ENCODE measurements around the gene MAB21L3. TPM values are rescaled to one million over a fixed set of nuclear protein-coding genes. Genes with fewer than 3 reads are reported as not detected.

The MAB21L3 gene
- total and polyA plus RNA-seq, 2 experiments from 2014 or later, result not detected

DNA sequence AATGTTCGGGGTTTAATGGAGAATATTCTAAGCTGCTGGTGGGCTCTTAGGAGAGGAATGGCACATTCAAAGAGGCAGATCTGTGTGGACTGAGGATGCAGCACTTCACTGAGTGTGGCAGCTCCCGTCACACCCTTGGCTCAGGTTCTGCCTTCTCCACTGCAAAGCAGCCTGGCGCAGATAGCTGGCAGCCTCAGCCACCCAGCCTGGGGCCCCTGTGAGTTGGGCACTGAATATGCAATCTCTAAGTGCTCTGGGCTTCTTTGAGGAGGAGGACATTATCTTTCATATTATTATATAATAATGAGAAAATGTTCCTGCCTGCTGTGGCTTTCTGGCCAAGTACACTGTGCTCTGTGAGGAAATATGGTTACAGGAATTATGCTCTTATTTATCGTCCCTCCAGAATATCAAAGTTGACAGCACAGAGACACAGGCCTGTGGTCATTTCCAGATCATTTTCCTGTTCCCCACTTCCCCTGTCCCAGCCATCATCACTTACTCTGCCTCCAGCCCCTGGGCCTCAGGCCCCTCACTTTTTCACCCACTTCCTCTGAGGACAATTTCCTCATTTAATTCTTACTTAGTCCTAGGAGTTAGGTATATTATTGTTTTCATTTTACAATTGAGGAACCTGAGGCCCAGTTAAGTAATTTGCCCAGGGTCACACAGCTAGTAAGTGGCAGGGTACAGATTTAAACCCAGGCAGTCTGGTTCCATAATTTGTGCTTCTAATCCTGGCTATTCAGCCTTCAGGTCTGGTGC is 53.6 kb downstream of the MAB21L3 start:
- Mint-ChIP-seq H3K4me3 (no peak overlapping the region), H3K36me3 (ENCODE audit: low read depth) (no peaks in the 10 kb centered on the region), H3K27ac (no peak overlapping the region), H3K9me3 (no peaks in the 10 kb centered on the region), H3K27me3 (ENCODE audit: insufficient read depth, low read depth, poor library complexity) (peaks cover 14% of the 10 kb centered on the region), H3K4me1 (peaks cover 17% of the 10 kb centered on the region)
- Histone ChIP-seq H3K4me2 (no peak overlapping the region), H4K20me1 (replicated peaks; ENCODE audit: insufficient read depth) (no peaks in the 10 kb centered on the region), H2AFZ (no peak overlapping the region), H3K36me3 (ENCODE audit: insufficient read depth) (no peaks in the 10 kb centered on the region), H3K27ac (ENCODE audit: low read depth) (no peak overlapping the region), H3K79me2 (replicated peaks; ENCODE audit: insufficient read depth) (no peaks in the 10 kb centered on the region), H3K27me3 (ENCODE audit: insufficient read depth) (peaks cover 26% of the 10 kb centered on the region), H3K4me1 (ENCODE audit: insufficient read depth) (peaks cover 12% of the 10 kb centered on the region), H3K9me2 (ENCODE audit: insufficient read depth) (no peaks in the 10 kb centered on the region), H3F3A (replicated peaks; ENCODE audit: low read depth) (no peaks in the 10 kb centered on the region), H3K4me3 (no peak overlapping the region)
- DNase-seq (ENCODE audit: low spot score), result no peak
- no peak for TF ChIP-seq STAT1 (IDR thresholded peaks at IDR 0.05; ENCODE audit: unreplicated experiment)
- no peak for TF ChIP-seq ZNF331 (CRISPR knock-in tag; IDR thresholded peaks at IDR 0.05; ENCODE audit: low read depth)
- no peak for TF ChIP-seq POLR2AphosphoS5 (IDR thresholded peaks at IDR 0.05; ENCODE audit: low read depth)
- TF ChIP-seq EZH2 (IDR thresholded peaks at IDR 0.05; ENCODE audit: low read depth, unreplicated experiment), result no peak
- no peak for TF ChIP-seq ZNF114 (CRISPR knock-in tag; IDR thresholded peaks at IDR 0.05)
- TF ChIP-seq, protein P1, sequence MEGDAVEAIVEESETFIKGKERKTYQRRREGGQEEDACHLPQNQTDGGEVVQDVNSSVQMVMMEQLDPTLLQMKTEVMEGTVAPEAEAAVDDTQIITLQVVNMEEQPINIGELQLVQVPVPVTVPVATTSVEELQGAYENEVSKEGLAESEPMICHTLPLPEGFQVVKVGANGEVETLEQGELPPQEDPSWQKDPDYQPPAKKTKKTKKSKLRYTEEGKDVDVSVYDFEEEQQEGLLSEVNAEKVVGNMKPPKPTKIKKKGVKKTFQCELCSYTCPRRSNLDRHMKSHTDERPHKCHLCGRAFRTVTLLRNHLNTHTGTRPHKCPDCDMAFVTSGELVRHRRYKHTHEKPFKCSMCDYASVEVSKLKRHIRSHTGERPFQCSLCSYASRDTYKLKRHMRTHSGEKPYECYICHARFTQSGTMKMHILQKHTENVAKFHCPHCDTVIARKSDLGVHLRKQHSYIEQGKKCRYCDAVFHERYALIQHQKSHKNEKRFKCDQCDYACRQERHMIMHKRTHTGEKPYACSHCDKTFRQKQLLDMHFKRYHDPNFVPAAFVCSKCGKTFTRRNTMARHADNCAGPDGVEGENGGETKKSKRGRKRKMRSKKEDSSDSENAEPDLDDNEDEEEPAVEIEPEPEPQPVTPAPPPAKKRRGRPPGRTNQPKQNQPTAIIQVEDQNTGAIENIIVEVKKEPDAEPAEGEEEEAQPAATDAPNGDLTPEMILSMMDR (conservative IDR thresholded peaks at IDR 0.05; ENCODE audit: low read depth in 2 of 2), result no peak
- ATAC-seq, result no peak

DNA sequence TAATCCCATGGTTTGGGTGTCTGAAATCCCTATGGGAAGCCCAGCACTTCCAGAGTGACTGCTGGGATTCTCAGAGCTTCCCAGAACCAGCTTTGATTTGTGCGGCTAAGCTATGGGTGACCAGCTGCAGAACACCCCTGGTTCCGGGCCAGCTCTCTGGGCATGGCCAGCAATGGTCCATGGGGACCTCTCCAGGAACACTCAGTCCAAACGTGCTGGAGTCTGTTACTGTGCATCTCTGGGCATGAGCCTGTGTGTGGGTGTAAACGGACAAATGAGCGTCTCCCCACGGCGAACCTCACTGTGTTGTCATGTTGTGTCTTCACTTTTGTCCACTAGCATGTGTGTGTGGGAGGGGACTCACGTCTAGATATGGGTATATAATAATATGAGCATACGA is 54.4 kb downstream of the MAB21L3 start:
- Histone ChIP-seq H3K4me2 (no peak overlapping the region), H4K20me1 (replicated peaks; ENCODE audit: insufficient read depth) (no peaks in the 10 kb centered on the region), H3K4me3 (no peak overlapping the region), H3K9me2 (ENCODE audit: insufficient read depth) (no peaks in the 10 kb centered on the region; the same call in 1 of the 2 replicates), H3K79me2 (replicated peaks; ENCODE audit: insufficient read depth) (no peaks in the 10 kb centered on the region), H2AFZ (no peak overlapping the region), H3K36me3 (ENCODE audit: insufficient read depth) (no peaks in the 10 kb centered on the region), H3K4me1 (ENCODE audit: insufficient read depth) (peaks cover 12% of the 10 kb centered on the region), H3F3A (replicated peaks; ENCODE audit: low read depth) (no peaks in the 10 kb centered on the region), H3K27ac (ENCODE audit: low read depth) (no peak overlapping the region), H3K27me3 (ENCODE audit: insufficient read depth) (peaks cover 26% of the 10 kb centered on the region)
- peaks cover 14% of the 10 kb centered on the region for H3K27me3 Mint-ChIP-seq (ENCODE audit: insufficient read depth, low read depth, poor library complexity)
- H3K9me3 Mint-ChIP-seq, result no peaks in the 10 kb centered on the region
- H3K36me3 Mint-ChIP-seq (ENCODE audit: low read depth), result no peaks in the 10 kb centered on the region
- DNase-seq (ENCODE audit: low spot score) (no peak), ATAC-seq (no peak)
- TF ChIP-seq ZNF331 (CRISPR knock-in tag; IDR thresholded peaks at IDR 0.05; ENCODE audit: low read depth), result no peak
- no peak for TF ChIP-seq ZNF114 (CRISPR knock-in tag; IDR thresholded peaks at IDR 0.05)
- TF ChIP-seq NANOG (IDR thresholded peaks at IDR 0.05; ENCODE audit: borderline replicate concordance), result no peak
- TF ChIP-seq JUNB (IDR thresholded peaks at IDR 0.05; ENCODE audit: unreplicated experiment), result no peak
- TF ChIP-seq POLR2AphosphoS5 (IDR thresholded peaks at IDR 0.05; ENCODE audit: low read depth), result no peak
- no peak for TF ChIP-seq EZH2 (IDR thresholded peaks at IDR 0.05; ENCODE audit: low read depth, unreplicated experiment)
- TF ChIP-seq, protein P2, sequence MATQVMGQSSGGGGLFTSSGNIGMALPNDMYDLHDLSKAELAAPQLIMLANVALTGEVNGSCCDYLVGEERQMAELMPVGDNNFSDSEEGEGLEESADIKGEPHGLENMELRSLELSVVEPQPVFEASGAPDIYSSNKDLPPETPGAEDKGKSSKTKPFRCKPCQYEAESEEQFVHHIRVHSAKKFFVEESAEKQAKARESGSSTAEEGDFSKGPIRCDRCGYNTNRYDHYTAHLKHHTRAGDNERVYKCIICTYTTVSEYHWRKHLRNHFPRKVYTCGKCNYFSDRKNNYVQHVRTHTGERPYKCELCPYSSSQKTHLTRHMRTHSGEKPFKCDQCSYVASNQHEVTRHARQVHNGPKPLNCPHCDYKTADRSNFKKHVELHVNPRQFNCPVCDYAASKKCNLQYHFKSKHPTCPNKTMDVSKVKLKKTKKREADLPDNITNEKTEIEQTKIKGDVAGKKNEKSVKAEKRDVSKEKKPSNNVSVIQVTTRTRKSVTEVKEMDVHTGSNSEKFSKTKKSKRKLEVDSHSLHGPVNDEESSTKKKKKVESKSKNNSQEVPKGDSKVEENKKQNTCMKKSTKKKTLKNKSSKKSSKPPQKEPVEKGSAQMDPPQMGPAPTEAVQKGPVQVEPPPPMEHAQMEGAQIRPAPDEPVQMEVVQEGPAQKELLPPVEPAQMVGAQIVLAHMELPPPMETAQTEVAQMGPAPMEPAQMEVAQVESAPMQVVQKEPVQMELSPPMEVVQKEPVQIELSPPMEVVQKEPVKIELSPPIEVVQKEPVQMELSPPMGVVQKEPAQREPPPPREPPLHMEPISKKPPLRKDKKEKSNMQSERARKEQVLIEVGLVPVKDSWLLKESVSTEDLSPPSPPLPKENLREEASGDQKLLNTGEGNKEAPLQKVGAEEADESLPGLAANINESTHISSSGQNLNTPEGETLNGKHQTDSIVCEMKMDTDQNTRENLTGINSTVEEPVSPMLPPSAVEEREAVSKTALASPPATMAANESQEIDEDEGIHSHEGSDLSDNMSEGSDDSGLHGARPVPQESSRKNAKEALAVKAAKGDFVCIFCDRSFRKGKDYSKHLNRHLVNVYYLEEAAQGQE (IDR thresholded peaks at IDR 0.05; ENCODE audit: unreplicated experiment), result no peak
- H3K4me3 Mint-ChIP-seq, result no peak overlapping the region
- no peak overlapping the region for H3K27ac Mint-ChIP-seq
- H3K4me1 Mint-ChIP-seq, result peaks cover 17% of the 10 kb centered on the region

Measured in GM23338 (cell line).